PFSK-1 (cell line): ENCODE data around the gene PPM1A.

Source experiments
- FOXP2 ChIP-seq: optimal IDR thresholded peaks from 2 replicates; pipeline ENCODE3; 2011; ENCODE audit warnings: borderline replicate concordance, control low read depth, inconsistent platforms; ENCODE audit not compliant: insufficient read depth; ENCODE audit errors: extremely low read length, extremely low read depth
- POLR2AphosphoS5 ChIP-seq: IDR thresholded peaks from 2 replicates; pipeline ENCODE4 v1.6.1; 2012; ENCODE audit warnings: low read depth, mild to moderate bottlenecking, control low read depth, low read length, moderate library complexity
- REST ChIP-seq, 2 experiments: IDR thresholded peaks; 2 replicates each; pipeline versions ENCODE4 v1.6.1 to v1.8.0; 2011 to 2012; ENCODE audit warnings: low read depth in 2 of 2, low read length in 2 of 2, control low read depth in 1 of 2, inconsistent platforms in 1 of 2, mild to moderate bottlenecking in 1 of 2, moderate library complexity in 1 of 2; ENCODE audit not compliant: insufficient read depth in 1 of 2
- SIN3A ChIP-seq: IDR thresholded peaks from 2 replicates; pipeline ENCODE4 v1.6.1; 2012; ENCODE audit warnings: mild to moderate bottlenecking, low read length, moderate library complexity, borderline replicate concordance; ENCODE audit not compliant: insufficient read depth
- TAF1 ChIP-seq: IDR thresholded peaks from 2 replicates; pipeline ENCODE4 v1.6.1; 2012; ENCODE audit warnings: low read length, control low read depth, borderline replicate concordance; ENCODE audit not compliant: insufficient read depth

The PPM1A gene

DNA sequence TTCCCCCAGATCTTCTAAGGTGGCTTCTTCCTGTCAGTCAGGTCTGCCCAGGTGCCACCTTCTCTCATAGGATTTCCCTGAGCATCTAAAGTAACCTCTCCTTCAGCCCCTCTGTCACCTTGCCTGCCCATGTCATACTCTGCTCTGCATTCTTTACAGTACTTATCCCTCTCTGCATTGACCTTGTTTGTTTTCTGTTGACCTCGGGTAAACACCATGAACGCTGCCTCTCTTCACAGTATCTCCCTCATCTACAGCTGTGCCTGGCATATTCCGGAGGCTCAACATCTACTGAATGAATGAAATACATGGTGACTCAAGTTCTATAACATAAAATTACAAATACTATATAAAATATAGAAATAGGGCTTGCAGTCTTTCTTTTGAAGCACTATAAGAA is 10.1 kb upstream of the PPM1A start:
- TF ChIP-seq TAF1 (no peak), REST (IDR thresholded peaks at IDR 0.05; ENCODE audit: insufficient read depth in 1 of 2, low read depth in 2 of 2, low read length in 2 of 2) (no peak), FOXP2 (no peak), SIN3A (no peak), POLR2AphosphoS5 (no peak)

GRCh38 chr14:60240139-60240856 is 8.7 kb upstream of the PPM1A start:
- TF ChIP-seq REST (IDR thresholded peaks at IDR 0.05; ENCODE audit: insufficient read depth in 1 of 2, low read depth in 2 of 2, low read length in 2 of 2) = no peak

- TF ChIP-seq SIN3A = no peak
- TF ChIP-seq TAF1 = no peak
- no peak for TF ChIP-seq POLR2AphosphoS5
- TF ChIP-seq REST (IDR thresholded peaks at IDR 0.05; ENCODE audit: insufficient read depth in 1 of 2, low read depth in 2 of 2, low read length in 2 of 2) = no peak
- no peak for TF ChIP-seq FOXP2
Measured at GRCh38 chr14:60241091-60241490, 7.9 kb upstream of the PPM1A start.

DNA sequence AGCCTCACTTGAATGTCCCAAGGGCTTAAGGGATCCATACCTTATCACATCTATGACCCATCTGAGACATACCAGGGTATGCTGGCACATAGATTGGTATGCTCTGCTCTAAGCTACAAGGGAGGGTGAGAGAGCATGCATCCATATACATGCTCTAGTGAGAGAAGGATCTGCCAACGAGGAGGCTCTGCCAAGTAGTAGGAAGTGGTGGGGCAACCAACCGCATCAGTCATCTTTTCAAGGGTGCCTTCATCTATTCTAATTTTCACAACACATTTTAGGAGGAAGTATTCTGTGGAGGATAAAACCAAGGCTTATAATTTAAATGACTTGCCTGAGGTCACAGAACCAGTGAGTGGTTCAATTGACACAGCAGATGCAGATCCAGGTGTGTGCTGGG is 6.6 kb upstream of the PPM1A start:
- TF ChIP-seq TAF1 = no peak
- TF ChIP-seq POLR2AphosphoS5 = no peak
- no peak for TF ChIP-seq FOXP2
- no peak for TF ChIP-seq SIN3A
- no peak for TF ChIP-seq REST (IDR thresholded peaks at IDR 0.05; ENCODE audit: insufficient read depth in 1 of 2, low read depth in 2 of 2, low read length in 2 of 2)
